GM23338 (cell line): ENCODE data around the gene GTPBP8. TPM values are rescaled to one million over a fixed set of nuclear protein-coding genes. Genes with fewer than 3 reads are reported as not detected.
A peak's percentile ranks its signal among the peaks of the same experiment; 100 is the strongest.

Experiments used
- ATAC-seq: fragments of 200-7000 bp; cut with Tn5 transposase; 3 replicates; pipeline ENCODE4 v1.9.1; 2020
- DNase-seq: peaks from one replicate; pipeline ENCODE4 v3.0.0-alpha.2; 2015; ENCODE audit warnings: low spot score
- H2AFZ ChIP-seq: fragments of 200-600 bp; sonication (generic); 2 replicates; pipeline ENCODE4 v1.8.0; 2016; ENCODE audit warnings: antibody characterized with exemption, mild to moderate bottlenecking, moderate library complexity
- H3F3A ChIP-seq: fragments of 200-600 bp; sonication (generic); replicated peaks from 2 replicates; pipeline ENCODE4 v1.8.0; 2017; ENCODE audit warnings: antibody characterized with exemption, mixed run types, low read depth
- H3K27ac ChIP-seq: fragments of 200-600 bp; sonication (generic); 2 replicates; pipeline ENCODE4 v1.6.1; 2016; ENCODE audit warnings: low read depth
- H3K27me3 ChIP-seq: fragments of 200-600 bp; sonication (generic); 2 replicates; pipeline ENCODE4 v1.8.0; 2016; ENCODE audit warnings: mild to moderate bottlenecking, mixed run types, moderate library complexity; ENCODE audit not compliant: insufficient read depth
- H3K36me3 ChIP-seq: fragments of 200-600 bp; sonication (generic); 2 replicates; pipeline ENCODE4 v1.8.0; 2016; ENCODE audit warnings: mild to moderate bottlenecking; ENCODE audit not compliant: insufficient read depth
- H3K4me1 ChIP-seq: fragments of 200-600 bp; sonication (generic); 2 replicates; pipeline ENCODE4 v1.8.0; 2016; ENCODE audit warnings: mild to moderate bottlenecking, moderate library complexity; ENCODE audit not compliant: insufficient read depth
- H3K4me2 ChIP-seq: fragments of 200-600 bp; sonication (generic); 2 replicates; pipeline ENCODE4 v1.7.1; 2017; ENCODE audit warnings: mixed run types
- H3K4me3 ChIP-seq: fragments of 200-600 bp; sonication (generic); 2 replicates; pipeline ENCODE4 v1.6.1; 2016; ENCODE audit warnings: mixed run types
- H3K79me2 ChIP-seq: fragments of 200-600 bp; sonication (generic); replicated peaks from 2 replicates; pipeline ENCODE4 v1.8.0; 2017; ENCODE audit warnings: mild to moderate bottlenecking; ENCODE audit not compliant: insufficient read depth
- H3K9me2 ChIP-seq: fragments of 200-600 bp; sonication (generic); 2 replicates; pipeline ENCODE4 v1.8.0; 2017; ENCODE audit not compliant: insufficient read depth
- H4K20me1 ChIP-seq: fragments of 200-600 bp; sonication (generic); replicated peaks from 2 replicates; pipeline ENCODE4 v1.8.0; 2017; ENCODE audit warnings: mild to moderate bottlenecking; ENCODE audit not compliant: insufficient read depth
- H3K27ac Mint-ChIP-seq: 2 replicates; pipeline ENCODE4 v1.8.0; 2020; ENCODE audit warnings: inconsistent platforms, mild to moderate bottlenecking, moderate library complexity, mixed read lengths
- H3K27me3 Mint-ChIP-seq: 3 replicates; pipeline ENCODE4 v1.8.0; 2022; ENCODE audit warnings: low read depth, mild to moderate bottlenecking, moderate library complexity, mixed read lengths, inconsistent platforms; ENCODE audit not compliant: insufficient read depth, poor library complexity
- H3K36me3 Mint-ChIP-seq: 3 replicates; pipeline ENCODE4 v1.8.0; 2021; ENCODE audit warnings: low read depth, mild to moderate bottlenecking, inconsistent platforms, moderate library complexity, mixed read lengths
- H3K4me1 Mint-ChIP-seq: 3 replicates; pipeline ENCODE4 v1.8.0; 2020; ENCODE audit warnings: mild to moderate bottlenecking, inconsistent platforms, mixed read lengths
- H3K4me3 Mint-ChIP-seq: 3 replicates; pipeline ENCODE4 v1.8.0; 2021; ENCODE audit warnings: moderate library complexity, mild to moderate bottlenecking, inconsistent platforms, mixed read lengths
- H3K9me3 Mint-ChIP-seq: 3 replicates; pipeline ENCODE4 v1.8.0; 2020; ENCODE audit warnings: moderate library complexity, mild to moderate bottlenecking, inconsistent platforms, mixed read lengths
- CREB1 ChIP-seq: fragments of 250-450 bp; sonication (Bioruptor Pico); IDR thresholded peaks from 2 replicates; pipeline ENCODE4 v1.5.0; 2020; ENCODE audit warnings: low read depth, mild to moderate bottlenecking, moderate library complexity
- CTCF ChIP-seq, 2 experiments: fragments of 200-600 bp in 1 of 2; sonication (generic) in 1 of 2; conservative IDR thresholded peaks; 2 replicates each; pipeline versions ENCODE4 v1.5.1 to v1.6.1; 2016 to 2017; ENCODE audit warnings: antibody characterized with exemption in 2 of 2, low read depth in 2 of 2, mild to moderate bottlenecking in 2 of 2, moderate library complexity in 1 of 2
- EZH2 ChIP-seq: fragments of 200-600 bp; sonication (generic); IDR thresholded peaks from one replicate; pipeline ENCODE4 v1.8.0; 2017; ENCODE audit warnings: antibody characterized with exemption, mild to moderate bottlenecking, low read depth; ENCODE audit not compliant: unreplicated experiment
- NANOG ChIP-seq: IDR thresholded peaks from 2 replicates; pipeline ENCODE4 v1.6.1; 2016; ENCODE audit warnings: antibody characterized with exemption, borderline replicate concordance
- polyA plus RNA-seq: library from polyadenylated mRNA; unstranded; fragments of >200 nt; fragmentation: Nextera tagmentation; extraction: Ambion mirVana; gene quantifications from 2 replicates; pipeline ENCODE4 v1.2.1, GENCODE V29; 2016
- total RNA-seq: library from RNA; depleted of rRNA; stranded (reverse); fragments of >200 nt; shearing (Covaris generic); gene quantifications from 2 replicates; pipeline ENCODE4 v1.2.3, GENCODE V29; 2014
- TF ChIP-seq, protein P1 (sequence below): IDR thresholded peaks from 2 replicates; pipeline ENCODE4 v1.6.1; 2016; ENCODE audit warnings: antibody characterized with exemption
- TF ChIP-seq, protein P2 (sequence below): IDR thresholded peaks from one replicate; pipeline ENCODE4 v1.6.1; 2018; ENCODE audit warnings: antibody characterized with exemption; ENCODE audit not compliant: unreplicated experiment

GTPBP8 gene
- total and polyA plus RNA-seq, 2 experiments from 2014 or later: 39.9 to 47.1 TPM

GRCh38 chr3:112976953-112977352 is 13.8 kb upstream of the GTPBP8 start:
- Mint-ChIP-seq H3K9me3 (no peaks in the 10 kb centered on the region), H3K4me1 (peaks cover 2% of the 10 kb centered on the region; the same call in 2 of the 3 replicates), H3K27ac (no peak overlapping the region), H3K36me3 (no peaks in the 10 kb centered on the region), H3K4me3 (no peak overlapping the region), H3K27me3 (no peaks in the 10 kb centered on the region)
- ATAC-seq: no peak
- Histone ChIP-seq H4K20me1 (no peaks in the 10 kb centered on the region), H3K9me2 (no peaks in the 10 kb centered on the region), H3F3A (no peaks in the 10 kb centered on the region), H3K4me1 (no peaks in the 10 kb centered on the region), H3K27ac (no peak overlapping the region), H3K4me3 (no peak overlapping the region), H2AFZ (no peak overlapping the region), H3K79me2 (no peaks in the 10 kb centered on the region), H3K27me3 (no peaks in the 10 kb centered on the region), H3K36me3 (no peaks in the 10 kb centered on the region), H3K4me2 (no peak overlapping the region)
- no peak for DNase-seq
- TF ChIP-seq, protein P1, sequence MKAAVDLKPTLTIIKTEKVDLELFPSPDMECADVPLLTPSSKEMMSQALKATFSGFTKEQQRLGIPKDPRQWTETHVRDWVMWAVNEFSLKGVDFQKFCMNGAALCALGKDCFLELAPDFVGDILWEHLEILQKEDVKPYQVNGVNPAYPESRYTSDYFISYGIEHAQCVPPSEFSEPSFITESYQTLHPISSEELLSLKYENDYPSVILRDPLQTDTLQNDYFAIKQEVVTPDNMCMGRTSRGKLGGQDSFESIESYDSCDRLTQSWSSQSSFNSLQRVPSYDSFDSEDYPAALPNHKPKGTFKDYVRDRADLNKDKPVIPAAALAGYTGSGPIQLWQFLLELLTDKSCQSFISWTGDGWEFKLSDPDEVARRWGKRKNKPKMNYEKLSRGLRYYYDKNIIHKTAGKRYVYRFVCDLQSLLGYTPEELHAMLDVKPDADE: no peak
- no peak for TF ChIP-seq EZH2
- TF ChIP-seq, protein P2, sequence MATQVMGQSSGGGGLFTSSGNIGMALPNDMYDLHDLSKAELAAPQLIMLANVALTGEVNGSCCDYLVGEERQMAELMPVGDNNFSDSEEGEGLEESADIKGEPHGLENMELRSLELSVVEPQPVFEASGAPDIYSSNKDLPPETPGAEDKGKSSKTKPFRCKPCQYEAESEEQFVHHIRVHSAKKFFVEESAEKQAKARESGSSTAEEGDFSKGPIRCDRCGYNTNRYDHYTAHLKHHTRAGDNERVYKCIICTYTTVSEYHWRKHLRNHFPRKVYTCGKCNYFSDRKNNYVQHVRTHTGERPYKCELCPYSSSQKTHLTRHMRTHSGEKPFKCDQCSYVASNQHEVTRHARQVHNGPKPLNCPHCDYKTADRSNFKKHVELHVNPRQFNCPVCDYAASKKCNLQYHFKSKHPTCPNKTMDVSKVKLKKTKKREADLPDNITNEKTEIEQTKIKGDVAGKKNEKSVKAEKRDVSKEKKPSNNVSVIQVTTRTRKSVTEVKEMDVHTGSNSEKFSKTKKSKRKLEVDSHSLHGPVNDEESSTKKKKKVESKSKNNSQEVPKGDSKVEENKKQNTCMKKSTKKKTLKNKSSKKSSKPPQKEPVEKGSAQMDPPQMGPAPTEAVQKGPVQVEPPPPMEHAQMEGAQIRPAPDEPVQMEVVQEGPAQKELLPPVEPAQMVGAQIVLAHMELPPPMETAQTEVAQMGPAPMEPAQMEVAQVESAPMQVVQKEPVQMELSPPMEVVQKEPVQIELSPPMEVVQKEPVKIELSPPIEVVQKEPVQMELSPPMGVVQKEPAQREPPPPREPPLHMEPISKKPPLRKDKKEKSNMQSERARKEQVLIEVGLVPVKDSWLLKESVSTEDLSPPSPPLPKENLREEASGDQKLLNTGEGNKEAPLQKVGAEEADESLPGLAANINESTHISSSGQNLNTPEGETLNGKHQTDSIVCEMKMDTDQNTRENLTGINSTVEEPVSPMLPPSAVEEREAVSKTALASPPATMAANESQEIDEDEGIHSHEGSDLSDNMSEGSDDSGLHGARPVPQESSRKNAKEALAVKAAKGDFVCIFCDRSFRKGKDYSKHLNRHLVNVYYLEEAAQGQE: no peak
- TF ChIP-seq NANOG: no peak

GRCh38 chr3:112979244-112979832 is 11.4 kb upstream of the GTPBP8 start:
- no peaks in the 10 kb centered on the region for H3K27me3 Mint-ChIP-seq
- ATAC-seq: no peak

More at GRCh38 chr3:112979244-112979832, 11.4 kb upstream of the GTPBP8 start:
- Histone ChIP-seq H3K4me1 (no peaks in the 10 kb centered on the region), H3K27me3 (no peaks in the 10 kb centered on the region), H3F3A (no peaks in the 10 kb centered on the region), H2AFZ (no peak overlapping the region), H3K4me3 (no peak overlapping the region), H3K36me3 (no peaks in the 10 kb centered on the region), H3K9me2 (no peaks in the 10 kb centered on the region), H3K4me2 (no peak overlapping the region), H3K79me2 (no peaks in the 10 kb centered on the region), H3K27ac (no peak overlapping the region), H4K20me1 (no peaks in the 10 kb centered on the region)
- DNase-seq: peak; percentile 68
- H3K36me3 Mint-ChIP-seq: no peaks in the 10 kb centered on the region
- no peak overlapping the region for H3K27ac Mint-ChIP-seq
- H3K4me3 Mint-ChIP-seq: no peak overlapping the region
- no peaks in the 10 kb centered on the region for H3K9me3 Mint-ChIP-seq
- H3K4me1 Mint-ChIP-seq: peaks cover 2% of the 10 kb centered on the region; the same call in 2 of the 3 replicates
- TF ChIP-seq CREB1 (no peak), CTCF (conservative IDR thresholded peaks at IDR 0.05; ENCODE audit: low read depth in 2 of 2) (peak; percentile 48 to 94)
